Fibroblast of lung (primary cell): ENCODE data around the gene SMC6. TPM values are rescaled to one million over a fixed set of nuclear protein-coding genes. Genes with fewer than 3 reads are reported as not detected.

ENCODE experiments used
- DNase-seq, 2 donors: peaks; one replicate each; pipeline versions ENCODE4 v3.0.0 to v3.0.0-alpha.2; 2010; ENCODE audit warnings: low read depth in 2 of 2
- H2AFZ ChIP-seq: 2 replicates; pipeline ENCODE4 v1.5.1; 2012; ENCODE audit warnings: low read length, control low read depth, inconsistent platforms
- H3K27ac ChIP-seq: 2 replicates; pipeline ENCODE4 v1.5.1; 2011; ENCODE audit warnings: low read length, control low read depth; ENCODE audit not compliant: insufficient read depth
- H3K27me3 ChIP-seq: 2 replicates; pipeline ENCODE4 v1.5.1; 2011; ENCODE audit warnings: mild to moderate bottlenecking, low read length; ENCODE audit not compliant: control insufficient read depth, insufficient read depth
- H3K36me3 ChIP-seq: 2 replicates; pipeline ENCODE4 v1.5.1; 2011; ENCODE audit warnings: low read length; ENCODE audit not compliant: control insufficient read depth, insufficient read depth
- H3K4me1 ChIP-seq: 2 replicates; pipeline ENCODE4 v1.5.1; 2011; ENCODE audit warnings: low read length; ENCODE audit not compliant: control insufficient read depth, insufficient read depth; ENCODE audit errors: extremely low read depth
- H3K4me2 ChIP-seq: 2 replicates; pipeline ENCODE4 v1.5.1; 2011; ENCODE audit warnings: low read length, control low read depth; ENCODE audit not compliant: insufficient read depth; ENCODE audit errors: extremely low read depth
- H3K4me3 ChIP-seq, 4 experiments: fragments of 200-600 bp in 1 of 4; sonication (generic) in 1 of 4; replicated peaks in 1 of 4; 2 replicates each; pipeline ENCODE4 v1.5.1; 2011 to 2016; ENCODE audit warnings: low read length in 4 of 4, low read depth in 3 of 4, mild to moderate bottlenecking in 3 of 4, control low read depth in 2 of 4, inconsistent platforms in 1 of 4, mixed read lengths in 1 of 4; ENCODE audit not compliant: insufficient read depth in 1 of 4; ENCODE audit errors: control extremely low read depth in 1 of 4
- H3K79me2 ChIP-seq: 2 replicates; pipeline ENCODE4 v1.5.1; 2012; ENCODE audit warnings: mild to moderate bottlenecking, low read length, inconsistent platforms; ENCODE audit not compliant: control insufficient read depth, insufficient read depth
- H3K9ac ChIP-seq: 2 replicates; pipeline ENCODE4 v1.5.1; 2011; ENCODE audit warnings: mild to moderate bottlenecking, low read length, control low read depth; ENCODE audit not compliant: insufficient read depth
- H3K9me3 ChIP-seq: 2 replicates; pipeline ENCODE4 v1.5.1; 2012; ENCODE audit warnings: low read depth, low read length; ENCODE audit not compliant: control insufficient read depth, insufficient read depth
- H4K20me1 ChIP-seq: 2 replicates; pipeline ENCODE4 v1.5.1; 2011; ENCODE audit warnings: low read length; ENCODE audit not compliant: control insufficient read depth, insufficient read depth; ENCODE audit errors: extremely low read depth
- CTCF ChIP-seq, 2 donors: IDR thresholded peaks in 1 of 2; conservative IDR thresholded peaks in 1 of 2; 1 replicate in 1 of 2; 2 replicates in 1 of 2; pipeline ENCODE4 v1.5.1; 2011 to 2012; ENCODE audit warnings: low read length in 2 of 2, control low read depth in 1 of 2, inconsistent platforms in 1 of 2, low read depth in 1 of 2, mild to moderate bottlenecking in 1 of 2
- EZH2 ChIP-seq: IDR thresholded peaks from 2 replicates; pipeline ENCODE4 v1.5.1; 2012; ENCODE audit warnings: low read length, control low read depth, mild to moderate bottlenecking; ENCODE audit errors: missing control alignments
- polyA plus RNA-seq, 2 donors: library from polyadenylated mRNA; depleted of rRNA in 1 of 2; stranded (reverse) in 1 of 2; unstranded in 1 of 2; fragments of >200 nt; gene quantifications; 2 replicates each; pipeline ENCODE4 v1.2.1, GENCODE V29; 2011 to 2012; ENCODE audit warnings: missing spikeins in 1 of 2
- total RNA-seq: library from RNA; depleted of rRNA; stranded (reverse); fragments of >200 nt; gene quantifications from 2 replicates; pipeline ENCODE4 v1.2.1, GENCODE V29; 2014

The SMC6 gene
- total and polyA plus RNA-seq, 2 donors (not counting 1 experiment from before 2014, with no cell fraction given): 17.9 to 22.8 TPM

- H2AFZ ChIP-seq: peak overlapping the region; percentile 72
- no peaks in the 10 kb centered on the region for H3K79me2 ChIP-seq
- H3K4me2 ChIP-seq: peak overlapping the region; percentile 32
- peak overlapping the region; percentile 73 for H3K27ac ChIP-seq
- DNase-seq: peak; percentile 21 to 91
- TF ChIP-seq EZH2 (no peak), CTCF (conservative IDR thresholded peaks at IDR 0.05 in 1 of 2, IDR thresholded peaks at IDR 0.05 in 1 of 2; ENCODE audit: low read depth in 1 of 2, low read length in 2 of 2) (no peak)
- H3K27me3 ChIP-seq: no peaks in the 10 kb centered on the region
- H3K4me3 ChIP-seq: no peak overlapping the region
- H3K9me3 ChIP-seq: no peaks in the 10 kb centered on the region
- H3K36me3 ChIP-seq: no peaks in the 10 kb centered on the region
- no peaks in the 10 kb centered on the region for H4K20me1 ChIP-seq
- peaks cover 4% of the 10 kb centered on the region for H3K4me1 ChIP-seq
- no peak overlapping the region for H3K9ac ChIP-seq
Observed at GRCh38 chr2:17615728-17616351, 137.8 kb downstream of the SMC6 start.

- peak overlapping the region; percentile 41 for H3K27ac ChIP-seq
- no peak for DNase-seq
- no peaks in the 10 kb centered on the region for H3K79me2 ChIP-seq
- H3K4me2 ChIP-seq: no peak overlapping the region
- TF ChIP-seq EZH2: no peak
- no peak for TF ChIP-seq CTCF (conservative IDR thresholded peaks at IDR 0.05 in 1 of 2, IDR thresholded peaks at IDR 0.05 in 1 of 2; ENCODE audit: low read depth in 1 of 2, low read length in 2 of 2)
- H3K4me3 ChIP-seq: no peak overlapping the region
- no peaks in the 10 kb centered on the region for H3K27me3 ChIP-seq
- no peaks in the 10 kb centered on the region for H3K36me3 ChIP-seq
- H3K4me1 ChIP-seq: peaks cover 4% of the 10 kb centered on the region
- H3K9ac ChIP-seq: no peak overlapping the region
- H4K20me1 ChIP-seq: no peaks in the 10 kb centered on the region
- H2AFZ ChIP-seq: peak overlapping the region; percentile 72
- no peaks in the 10 kb centered on the region for H3K9me3 ChIP-seq
Observed at GRCh38 chr2:17615147-17615546, 138.5 kb downstream of the SMC6 start.

- Histone ChIP-seq H3K27me3 (no peaks in the 10 kb centered on the region), H3K4me2 (no peak overlapping the region), H4K20me1 (no peaks in the 10 kb centered on the region), H3K9me3 (no peaks in the 10 kb centered on the region), H3K79me2 (no peaks in the 10 kb centered on the region), H3K36me3 (no peaks in the 10 kb centered on the region), H3K4me1 (peaks cover 4% of the 10 kb centered on the region), H2AFZ (no peak overlapping the region), H3K27ac (no peak overlapping the region), H3K9ac (no peak overlapping the region), H3K4me3 (no peak overlapping the region)
- no peak for DNase-seq
- TF ChIP-seq CTCF (conservative IDR thresholded peaks at IDR 0.05 in 1 of 2, IDR thresholded peaks at IDR 0.05 in 1 of 2; ENCODE audit: low read depth in 1 of 2, low read length in 2 of 2) (no peak), EZH2 (no peak)
Observed at GRCh38 chr2:17614174-17614930, 139.3 kb downstream of the SMC6 start.
